Ovary (tissue), 3 donors: Measurements from ENCODE around the gene FOXG1.

Source experiments
- CTCF ChIP-seq, 3 donors: fragments of 450-650 bp in 2 of 3; fragments of 200-600 bp in 1 of 3; IDR thresholded peaks; one replicate each; pipeline versions ENCODE4 v1.5.1 to v1.8.0; 2016 to 2022; ENCODE audit warnings: antibody characterized with exemption in 3 of 3, mild to moderate bottlenecking in 1 of 3
- EP300 ChIP-seq: sonication (generic); formaldehyde crosslinking; IDR thresholded peaks from one replicate; pipeline ENCODE4 v1.6.1; 2017; ENCODE audit warnings: antibody characterized with exemption
- POLR2A ChIP-seq: fragments of 450-650 bp; IDR thresholded peaks from one replicate; pipeline ENCODE4 v1.6.1; 2017; ENCODE audit warnings: antibody characterized with exemption, mild to moderate bottlenecking, moderate library complexity
- donor health status: DM: no; HTN: no; CAD: no.

GRCh38 chr14:28767030-28767852 is 654 bp downstream of the FOXG1 start:
- TF ChIP-seq CTCF (IDR thresholded peaks at IDR 0.05) (no peak), POLR2A (no peak), EP300 (no peak)
